ENCODE data around the gene FIGNL2.
A peak's percentile ranks its signal among the peaks of the same experiment; 100 is the strongest.

The FIGNL2 gene

DNA sequence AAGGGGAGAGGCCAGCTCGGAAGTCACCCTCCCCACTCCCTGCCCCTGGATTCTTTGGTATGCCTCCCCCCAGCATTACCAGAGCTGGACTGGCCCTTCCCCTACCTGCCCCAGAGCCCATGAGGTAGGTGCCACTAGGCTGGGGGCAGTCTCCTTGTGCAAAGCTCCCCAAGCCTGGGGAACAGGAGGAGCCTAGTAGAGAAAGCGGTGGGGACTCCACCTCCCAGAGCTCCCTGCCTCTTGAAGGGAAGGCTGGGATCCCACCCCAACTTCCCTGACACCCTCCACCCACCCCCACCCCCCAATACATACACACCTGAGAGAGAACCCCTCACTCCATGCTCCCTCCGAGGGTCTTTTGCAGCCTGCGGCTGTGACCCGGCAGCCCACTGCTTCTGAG is 30.4 kb downstream of the FIGNL2 start:
- H3K4me3 ChIP-seq (ENCODE audit: low read depth, low read length): no peak overlapping the region
- TF ChIP-seq, protein P1, sequence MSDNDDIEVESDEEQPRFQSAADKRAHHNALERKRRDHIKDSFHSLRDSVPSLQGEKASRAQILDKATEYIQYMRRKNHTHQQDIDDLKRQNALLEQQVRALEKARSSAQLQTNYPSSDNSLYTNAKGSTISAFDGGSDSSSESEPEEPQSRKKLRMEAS (IDR thresholded peaks at IDR 0.05; ENCODE audit: low read depth, low read length): no peak
- TF ChIP-seq MYC (IDR thresholded peaks at IDR 0.05; ENCODE audit: low read depth, low read length): no peak
- TF ChIP-seq, protein P2, sequence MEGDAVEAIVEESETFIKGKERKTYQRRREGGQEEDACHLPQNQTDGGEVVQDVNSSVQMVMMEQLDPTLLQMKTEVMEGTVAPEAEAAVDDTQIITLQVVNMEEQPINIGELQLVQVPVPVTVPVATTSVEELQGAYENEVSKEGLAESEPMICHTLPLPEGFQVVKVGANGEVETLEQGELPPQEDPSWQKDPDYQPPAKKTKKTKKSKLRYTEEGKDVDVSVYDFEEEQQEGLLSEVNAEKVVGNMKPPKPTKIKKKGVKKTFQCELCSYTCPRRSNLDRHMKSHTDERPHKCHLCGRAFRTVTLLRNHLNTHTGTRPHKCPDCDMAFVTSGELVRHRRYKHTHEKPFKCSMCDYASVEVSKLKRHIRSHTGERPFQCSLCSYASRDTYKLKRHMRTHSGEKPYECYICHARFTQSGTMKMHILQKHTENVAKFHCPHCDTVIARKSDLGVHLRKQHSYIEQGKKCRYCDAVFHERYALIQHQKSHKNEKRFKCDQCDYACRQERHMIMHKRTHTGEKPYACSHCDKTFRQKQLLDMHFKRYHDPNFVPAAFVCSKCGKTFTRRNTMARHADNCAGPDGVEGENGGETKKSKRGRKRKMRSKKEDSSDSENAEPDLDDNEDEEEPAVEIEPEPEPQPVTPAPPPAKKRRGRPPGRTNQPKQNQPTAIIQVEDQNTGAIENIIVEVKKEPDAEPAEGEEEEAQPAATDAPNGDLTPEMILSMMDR (IDR thresholded peaks at IDR 0.05; ENCODE audit: low read depth, low read length): no peak
- no peak for TF ChIP-seq POLR2A (IDR thresholded peaks at IDR 0.05; ENCODE audit: extremely low read depth, insufficient read length)
- DNase-seq (ENCODE audit: low read depth): no peak

DNA sequence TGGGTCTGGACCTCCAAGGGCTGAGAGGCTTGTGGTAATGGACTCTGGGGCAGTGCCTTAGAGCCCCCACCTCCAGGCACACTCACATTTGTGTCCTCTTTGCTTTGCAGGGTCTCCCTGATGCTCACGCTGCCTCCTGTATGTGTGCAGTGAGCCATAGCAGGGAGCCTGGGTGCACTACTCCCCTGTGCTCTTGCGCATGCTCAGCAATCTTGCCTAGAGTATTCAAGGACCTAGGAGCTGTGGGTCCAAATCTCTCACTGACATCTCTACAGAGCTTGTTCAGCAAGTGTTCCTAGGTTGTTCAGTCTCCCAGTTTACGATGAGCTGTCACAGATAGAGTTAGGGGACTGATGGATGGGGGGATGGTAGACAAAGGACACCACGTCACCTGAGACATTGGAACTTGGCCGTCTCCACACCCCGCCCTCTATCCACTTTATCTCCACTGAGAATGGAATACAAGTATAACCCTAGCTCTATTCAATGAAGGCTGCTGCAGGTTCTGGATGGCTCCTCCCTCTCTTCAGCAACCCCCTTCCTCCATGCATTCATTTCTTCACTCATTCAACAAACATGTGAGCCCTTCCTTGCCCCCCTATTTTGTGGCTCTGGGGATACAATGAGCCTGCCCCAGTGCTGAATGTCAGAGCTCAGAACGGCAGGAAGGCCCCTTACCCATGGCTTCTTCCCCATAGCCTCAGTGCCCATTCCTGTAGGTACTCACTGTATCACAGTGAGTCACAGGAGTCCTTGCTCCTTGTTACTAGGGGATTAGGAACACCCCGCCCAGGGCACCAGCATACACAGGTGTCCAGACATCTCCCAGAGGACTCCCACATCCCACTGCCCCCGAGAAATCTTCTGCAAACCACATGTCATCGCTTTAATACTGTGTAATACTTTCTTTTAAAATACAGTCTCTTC is 31.2 kb downstream of the FIGNL2 start:
- no peak for DNase-seq (ENCODE audit: low read depth)
- TF ChIP-seq, protein P2 (IDR thresholded peaks at IDR 0.05; ENCODE audit: low read depth, low read length): no peak
- TF ChIP-seq MYC (IDR thresholded peaks at IDR 0.05; ENCODE audit: low read depth, low read length) (no peak), POLR2A (IDR thresholded peaks at IDR 0.05; ENCODE audit: extremely low read depth, insufficient read length) (no peak)
- TF ChIP-seq, protein P1 (IDR thresholded peaks at IDR 0.05; ENCODE audit: low read depth, low read length): no peak

DNA sequence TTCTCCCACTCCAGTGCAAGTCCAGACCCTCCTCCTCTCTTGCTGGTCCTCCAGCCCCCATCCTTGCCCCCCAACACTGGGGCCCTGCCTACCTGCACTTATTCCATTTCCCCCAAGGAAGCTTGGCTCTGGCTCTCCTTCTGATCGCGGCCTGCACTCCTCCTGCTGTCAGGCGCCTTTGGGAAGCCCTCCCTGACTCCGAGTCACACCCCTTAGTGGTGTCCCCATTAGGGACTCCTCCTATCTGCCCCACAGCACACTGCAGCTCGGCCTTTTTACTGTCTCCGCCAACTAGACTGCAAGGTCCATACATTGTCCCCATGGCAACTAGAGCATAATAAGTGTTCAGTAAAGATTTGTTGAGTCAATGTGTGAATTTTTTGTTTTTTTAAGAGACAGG is 32.9 kb downstream of the FIGNL2 start:
- TF ChIP-seq MYC (IDR thresholded peaks at IDR 0.05; ENCODE audit: low read depth, low read length) (no peak), POLR2A (IDR thresholded peaks at IDR 0.05; ENCODE audit: extremely low read depth, insufficient read length) (no peak)
- TF ChIP-seq, protein P1 (IDR thresholded peaks at IDR 0.05; ENCODE audit: low read depth, low read length): no peak
- TF ChIP-seq, protein P2 (IDR thresholded peaks at IDR 0.05; ENCODE audit: low read depth, low read length): no peak
- no peak for DNase-seq (ENCODE audit: low read depth)
- H3K4me3 ChIP-seq (ENCODE audit: low read depth, low read length): no peak overlapping the region

More for the DNA sequence above, 31.2 kb downstream of the FIGNL2 start:
- H3K4me3 ChIP-seq (ENCODE audit: low read depth, low read length): no peak overlapping the region

DNA sequence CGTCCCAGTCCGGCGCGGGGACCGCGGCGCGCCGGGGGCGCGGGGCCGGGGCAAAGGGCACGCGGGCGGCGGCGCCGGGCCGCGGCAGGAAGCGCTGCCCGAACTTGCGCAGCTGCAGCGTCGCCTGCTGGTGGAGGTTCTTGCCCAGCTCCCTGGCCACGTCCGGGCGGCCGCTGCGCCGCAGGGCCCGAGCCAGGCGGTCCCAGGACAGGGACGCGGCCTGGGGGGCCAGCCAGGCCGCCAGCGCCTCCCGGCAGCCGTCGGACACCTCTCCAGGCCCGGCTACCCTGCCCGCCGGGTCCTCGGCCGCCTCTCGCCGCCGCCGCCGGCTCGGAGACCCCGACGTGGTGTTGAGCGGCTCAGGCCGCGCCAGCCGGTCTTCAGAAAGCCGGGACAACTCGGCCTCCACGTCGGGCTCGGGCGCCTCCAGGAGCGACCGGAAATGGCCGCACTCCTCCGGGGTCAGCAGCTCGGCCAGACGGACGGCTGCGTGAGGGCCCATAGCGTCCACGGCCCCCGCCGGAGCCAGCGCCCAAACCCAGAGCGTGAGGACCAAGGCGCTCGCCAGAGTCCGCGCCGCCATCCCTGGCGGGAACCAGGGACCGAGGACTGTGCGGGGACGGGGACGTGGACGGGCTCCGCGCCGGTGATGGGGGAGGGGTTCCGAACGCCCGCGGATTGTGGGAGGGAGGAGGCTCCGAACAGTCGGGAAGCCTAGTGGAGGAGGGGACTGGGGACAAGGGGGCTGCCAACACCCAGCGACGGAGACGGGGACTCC is 34.0 kb downstream of the FIGNL2 start:
- no peak for TF ChIP-seq POLR2A (IDR thresholded peaks at IDR 0.05; ENCODE audit: extremely low read depth, insufficient read length)
- no peak for TF ChIP-seq MYC (IDR thresholded peaks at IDR 0.05; ENCODE audit: low read depth, low read length)
- TF ChIP-seq, protein P2 (IDR thresholded peaks at IDR 0.05; ENCODE audit: low read depth, low read length): peak; percentile 49
- TF ChIP-seq, protein P1 (IDR thresholded peaks at IDR 0.05; ENCODE audit: low read depth, low read length): no peak
- H3K4me3 ChIP-seq (ENCODE audit: low read depth, low read length): no peak overlapping the region
- peak; percentile 59 for DNase-seq (ENCODE audit: low read depth)

DNA sequence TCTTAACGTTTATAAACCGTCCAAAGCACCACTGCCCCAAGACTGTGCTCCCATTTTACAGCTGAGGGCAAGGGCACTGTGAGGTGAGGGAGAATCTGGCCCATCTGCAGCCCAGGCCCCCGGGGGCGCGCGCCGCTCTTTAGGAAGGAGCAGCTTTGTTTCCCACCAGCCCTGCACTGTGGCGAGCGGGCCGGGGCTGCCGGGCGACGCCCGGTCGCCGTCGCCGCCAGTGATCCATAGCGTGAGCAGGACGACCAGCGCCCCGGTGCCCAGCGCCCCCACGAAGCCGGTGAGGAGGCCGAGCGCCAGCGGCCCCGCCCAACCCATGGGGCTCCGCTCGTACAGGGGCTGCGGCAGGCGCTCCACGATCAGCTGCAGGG is 34.6 kb downstream of the FIGNL2 start:
- TF ChIP-seq, protein P2 (IDR thresholded peaks at IDR 0.05; ENCODE audit: low read depth, low read length): no peak
- TF ChIP-seq POLR2A (IDR thresholded peaks at IDR 0.05; ENCODE audit: extremely low read depth, insufficient read length) (no peak), MYC (IDR thresholded peaks at IDR 0.05; ENCODE audit: low read depth, low read length) (no peak)
- TF ChIP-seq, protein P1 (IDR thresholded peaks at IDR 0.05; ENCODE audit: low read depth, low read length): no peak
- no peak overlapping the region for H3K4me3 ChIP-seq (ENCODE audit: low read depth, low read length)
- DNase-seq (ENCODE audit: low read depth): no peak
